HUES48 (cell line): Measurements from ENCODE around the gene MAP3K12.

Experiments used
- H3K27ac ChIP-seq: one replicate; pipeline ENCODE4 v1.7.0; 2013; ENCODE audit warnings: low read depth, low read length, inconsistent platforms
- H3K27me3 ChIP-seq: 2 replicates; pipeline ENCODE4 v1.6.1; 2013; ENCODE audit warnings: mild to moderate bottlenecking, low read length; ENCODE audit not compliant: control insufficient read depth, insufficient read depth
- H3K36me3 ChIP-seq: 2 replicates; pipeline ENCODE4 v1.6.1; 2013; ENCODE audit warnings: low read length; ENCODE audit not compliant: control insufficient read depth, insufficient read depth
- H3K4me1 ChIP-seq: 2 replicates; pipeline ENCODE4 v1.6.1; 2013; ENCODE audit warnings: mild to moderate bottlenecking, low read length; ENCODE audit not compliant: control insufficient read depth, insufficient read depth
- H3K4me3 ChIP-seq: 2 replicates; pipeline ENCODE4 v1.5.1; 2013; ENCODE audit warnings: mild to moderate bottlenecking, low read depth, low read length
- H3K9ac ChIP-seq: 2 replicates; pipeline ENCODE4 v1.6.1; 2013; ENCODE audit warnings: mild to moderate bottlenecking, low read depth, low read length, moderate library complexity
- H3K9me3 ChIP-seq: 2 replicates; pipeline ENCODE4 v1.6.1; 2013; ENCODE audit warnings: low read length; ENCODE audit not compliant: control insufficient read depth, insufficient read depth

Gene MAP3K12

DNA sequence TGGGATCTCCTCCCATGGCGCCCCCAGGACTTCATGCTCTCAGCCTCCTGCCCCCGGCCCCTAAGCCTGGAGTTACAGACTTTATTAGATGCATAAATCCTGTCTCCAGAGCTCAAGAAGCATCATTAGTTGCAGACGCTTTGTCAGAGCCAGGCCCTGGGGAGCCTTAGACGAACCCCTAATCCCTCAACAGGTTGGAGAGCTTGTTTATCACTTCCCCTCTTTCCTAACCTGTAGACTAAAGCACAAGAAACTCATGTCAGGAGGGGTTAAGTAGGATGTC lies 8.3 kb upstream of the MAP3K12 start:
- no peak overlapping the region for H3K9ac ChIP-seq
- H3K36me3 ChIP-seq = peaks cover 44% of the 10 kb centered on the region
- no peaks in the 10 kb centered on the region for H3K4me1 ChIP-seq
- no peaks in the 10 kb centered on the region for H3K27me3 ChIP-seq
- H3K9me3 ChIP-seq = no peaks in the 10 kb centered on the region
- no peak overlapping the region for H3K27ac ChIP-seq
- H3K4me3 ChIP-seq = no peak overlapping the region

DNA sequence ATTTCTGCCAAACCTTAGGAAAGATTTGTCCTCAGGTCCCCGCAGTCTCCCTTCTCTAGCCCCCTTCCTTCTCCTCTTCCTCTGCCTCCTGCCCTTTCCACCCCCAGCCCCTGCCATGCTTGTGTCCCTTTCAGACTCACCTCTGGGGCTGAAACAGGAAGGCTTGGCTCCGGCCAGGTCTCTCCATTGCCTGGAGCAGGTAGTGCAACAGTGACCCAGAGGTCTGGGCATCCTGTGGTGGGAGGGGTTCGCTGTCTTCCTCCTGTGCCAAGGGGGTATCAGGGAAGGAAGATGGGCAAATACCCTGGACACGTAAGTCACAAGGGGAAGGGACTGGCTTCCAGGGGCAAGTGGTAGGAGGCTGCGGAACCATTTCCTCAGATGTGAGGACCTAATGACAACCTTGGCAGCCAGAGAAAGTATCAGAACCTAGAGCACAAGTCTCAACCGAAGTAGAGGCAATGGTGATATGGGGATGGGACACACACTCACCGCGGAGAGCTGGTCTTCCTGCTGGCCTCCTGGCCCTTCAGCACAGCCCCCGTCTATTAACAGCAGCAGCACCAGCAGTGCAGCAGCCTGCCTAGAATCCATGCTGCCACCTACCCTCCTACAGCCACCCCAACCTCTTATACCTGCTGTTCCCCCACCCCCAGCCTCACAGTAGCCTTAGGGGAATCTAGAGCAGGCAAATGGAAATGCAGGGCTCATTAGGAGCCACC lies 7.8 kb upstream of the MAP3K12 start, which contains the start of gene NPFF:
NPFF (minus strand) TSS at position 604 of the 722 bp plus-strand sequence; CDS start at position 594, 10 bp downstream.
- Histone ChIP-seq H3K36me3 (peaks cover 40% of the 10 kb centered on the region), H3K4me1 (peaks cover 2% of the 10 kb centered on the region), H3K9ac (no peak within 1 kb of the TSS), H3K9me3 (no peaks in the 10 kb centered on the region), H3K4me3 (no peak within 1 kb of the TSS), H3K27ac (no peak within 1 kb of the TSS), H3K27me3 (no peaks in the 10 kb centered on the region)

DNA sequence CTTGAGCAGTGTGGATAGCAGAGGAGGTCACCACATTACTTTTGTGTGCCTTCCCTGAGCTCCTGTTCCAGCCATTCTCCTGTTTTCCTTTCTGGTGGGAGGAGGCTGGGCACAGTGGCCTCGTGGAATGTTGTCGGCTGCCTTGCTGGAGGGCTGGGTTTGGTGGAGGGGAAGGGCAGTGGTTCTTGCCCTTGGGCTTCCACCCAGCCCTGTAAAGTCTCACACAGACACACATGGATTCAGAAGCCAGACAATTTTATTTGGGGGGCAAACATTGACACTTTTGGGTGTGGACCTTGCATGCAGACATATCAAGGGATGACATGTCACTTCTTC lies 7.2 kb upstream of the MAP3K12 start:
- no peak overlapping the region for H3K9ac ChIP-seq
- H3K4me1 ChIP-seq = peaks cover 8% of the 10 kb centered on the region
- no peak overlapping the region for H3K27ac ChIP-seq
- H3K27me3 ChIP-seq = no peaks in the 10 kb centered on the region
- H3K4me3 ChIP-seq = no peak overlapping the region
- H3K9me3 ChIP-seq = no peaks in the 10 kb centered on the region
- peaks cover 40% of the 10 kb centered on the region for H3K36me3 ChIP-seq

DNA sequence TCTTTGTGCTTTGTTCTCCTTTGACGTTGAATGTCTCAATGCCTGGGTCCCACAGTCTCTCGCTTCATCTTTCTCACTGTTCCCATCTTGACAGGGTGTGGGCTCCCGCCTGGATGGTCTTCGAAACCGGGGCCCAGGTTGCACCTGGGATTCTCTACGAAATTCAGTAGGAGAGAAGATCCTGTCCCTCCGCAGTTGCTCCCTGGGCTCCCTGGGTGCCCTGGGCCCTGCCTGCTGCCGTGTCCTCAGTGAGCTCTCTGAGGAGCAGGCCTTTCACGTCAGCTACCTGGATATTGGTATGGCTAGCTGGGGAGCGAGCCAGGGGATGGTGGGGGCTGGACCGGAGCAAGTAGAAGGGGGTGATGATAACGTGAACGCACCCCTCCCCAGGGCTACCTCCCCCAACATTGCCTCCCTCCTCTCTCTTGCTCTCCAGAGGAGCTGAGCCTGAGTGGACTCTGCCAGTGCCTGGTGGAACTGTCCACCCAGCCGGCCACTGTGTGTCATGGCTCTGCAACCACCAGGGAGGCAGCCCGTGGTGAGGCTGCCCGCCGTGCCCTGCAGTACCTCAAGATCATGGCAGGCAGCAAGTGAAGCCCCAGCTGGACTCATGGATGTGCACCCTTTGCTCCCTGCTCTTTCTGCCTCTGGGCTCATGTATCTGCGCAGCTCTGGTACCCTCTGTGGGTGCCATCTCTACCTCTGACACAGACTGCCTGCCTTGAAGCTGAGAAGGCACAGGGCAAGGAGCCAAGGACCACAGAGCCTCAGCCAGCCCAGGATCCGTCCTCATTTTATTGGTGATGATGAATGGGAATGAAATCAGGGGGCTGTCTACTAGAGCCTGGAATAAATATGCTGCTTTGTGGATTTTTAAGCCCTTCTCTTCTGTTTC lies 6.5 kb upstream of the MAP3K12 start:
- H3K9ac ChIP-seq = no peak overlapping the region

DNA sequence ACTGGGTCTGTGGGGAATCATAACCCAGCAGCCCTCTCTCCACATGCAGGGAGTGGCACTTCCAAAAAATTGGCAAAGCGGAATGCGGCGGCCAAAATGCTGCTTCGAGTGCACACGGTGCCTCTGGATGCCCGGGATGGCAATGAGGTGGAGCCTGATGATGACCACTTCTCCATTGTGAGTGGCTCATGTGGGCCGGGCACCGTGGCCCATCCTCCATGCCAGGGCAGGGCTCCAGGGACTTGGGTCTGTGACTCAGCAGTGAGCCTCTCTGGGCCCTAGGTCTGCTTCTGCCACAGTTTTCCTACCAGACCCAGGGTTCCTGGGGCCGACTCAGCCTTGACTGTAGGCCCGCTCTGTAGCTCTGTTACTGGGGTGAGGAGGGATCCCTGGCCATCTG lies 5.8 kb upstream of the MAP3K12 start:
- Histone ChIP-seq H3K9me3 (no peaks in the 10 kb centered on the region), H3K9ac (no peak overlapping the region), H3K4me1 (peaks cover 11% of the 10 kb centered on the region), H3K36me3 (peaks cover 40% of the 10 kb centered on the region), H3K27ac (no peak overlapping the region), H3K27me3 (no peaks in the 10 kb centered on the region), H3K4me3 (no peak overlapping the region)

More for the DNA sequence above, 6.5 kb upstream of the MAP3K12 start:
- Histone ChIP-seq H3K4me3 (no peak overlapping the region), H3K27ac (no peak overlapping the region), H3K27me3 (no peaks in the 10 kb centered on the region), H3K36me3 (peaks cover 40% of the 10 kb centered on the region), H3K4me1 (peaks cover 8% of the 10 kb centered on the region), H3K9me3 (no peaks in the 10 kb centered on the region)

DNA sequence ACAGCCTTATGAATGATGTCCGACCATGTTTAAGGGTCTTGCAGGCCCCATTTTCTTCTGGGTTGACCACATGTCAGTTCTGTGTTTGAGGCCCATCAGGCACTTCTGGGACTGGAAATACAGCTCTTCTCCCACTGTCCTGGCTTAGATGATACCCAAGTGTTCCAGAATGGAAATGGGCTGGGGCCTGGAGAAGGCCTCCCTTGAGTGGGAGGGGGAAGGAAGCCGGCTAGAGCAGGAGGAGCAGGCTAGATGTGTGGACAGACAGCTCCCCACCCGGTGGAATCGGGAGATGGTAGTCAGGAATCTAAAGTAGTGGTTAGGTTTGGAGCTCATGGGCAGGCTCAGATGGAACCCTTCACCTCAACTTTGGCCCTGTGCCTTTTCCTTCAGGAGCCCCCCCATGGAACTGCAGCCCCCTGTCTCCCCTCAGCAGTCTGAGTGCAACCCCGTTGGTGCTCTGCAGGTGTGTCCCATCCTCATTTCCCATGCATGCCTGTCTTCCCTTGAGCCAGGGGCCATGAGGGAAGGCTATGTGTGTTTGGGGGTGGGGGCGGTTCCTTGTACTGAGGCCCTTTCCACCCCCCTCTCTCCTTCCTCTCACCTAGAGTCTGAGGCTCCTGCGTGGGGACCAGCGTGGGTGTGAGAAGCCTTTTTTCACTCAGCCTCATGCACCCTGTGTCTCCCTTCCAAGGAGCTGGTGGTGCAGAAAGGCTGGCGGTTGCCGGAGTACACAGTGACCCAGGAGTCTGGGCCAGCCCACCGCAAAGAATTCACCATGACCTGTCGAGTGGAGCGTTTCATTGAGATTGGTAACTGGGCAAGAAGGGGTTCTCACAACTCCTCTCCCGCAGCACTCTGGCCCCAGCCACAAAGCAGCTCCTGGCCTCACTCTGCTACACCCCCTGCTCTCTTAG lies 5.0 kb upstream of the MAP3K12 start:
- Histone ChIP-seq H3K27me3 (no peaks in the 10 kb centered on the region), H3K4me3 (no peak overlapping the region), H3K36me3 (peaks cover 40% of the 10 kb centered on the region), H3K9me3 (no peaks in the 10 kb centered on the region), H3K27ac (no peak overlapping the region), H3K4me1 (peaks cover 15% of the 10 kb centered on the region), H3K9ac (no peak overlapping the region)

DNA sequence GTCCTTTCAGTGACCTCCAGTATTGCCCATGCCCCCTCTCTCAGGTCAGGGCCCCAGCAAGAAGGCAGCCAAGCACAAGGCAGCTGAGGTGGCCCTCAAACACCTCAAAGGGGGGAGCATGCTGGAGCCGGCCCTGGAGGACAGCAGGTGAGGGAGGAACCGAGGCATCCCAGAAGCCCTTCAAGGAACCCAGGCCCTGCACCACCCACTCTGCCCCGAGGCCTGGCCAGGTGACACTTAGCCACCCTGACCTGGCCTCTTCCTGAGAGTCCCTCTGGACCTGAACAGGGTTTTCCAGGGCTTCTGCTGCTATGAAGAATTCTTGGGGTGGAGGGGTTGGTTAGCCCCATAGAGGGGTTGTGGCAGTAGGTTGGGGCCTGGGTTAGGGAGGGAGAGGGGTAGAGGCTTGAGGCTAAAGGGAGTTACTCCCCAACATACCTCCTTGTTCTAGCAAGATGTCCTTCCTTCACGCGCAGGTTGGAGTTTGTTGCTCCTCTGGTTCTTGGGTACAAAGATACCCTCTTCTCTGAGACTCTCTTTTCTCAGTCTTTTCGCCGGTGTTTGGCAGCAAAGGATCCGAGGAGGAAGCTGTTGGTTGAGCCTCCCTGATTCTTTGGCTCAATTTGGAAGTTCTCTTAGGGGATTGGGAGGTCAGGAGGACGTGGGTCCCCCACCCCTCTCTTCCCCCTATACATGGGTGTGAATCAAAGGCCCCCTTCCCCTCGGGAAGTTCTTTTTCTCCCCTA lies 3.9 kb upstream of the MAP3K12 start:
- H3K9ac ChIP-seq = no peak overlapping the region
- H3K27ac ChIP-seq = no peak overlapping the region
- peaks cover 40% of the 10 kb centered on the region for H3K36me3 ChIP-seq
- no peaks in the 10 kb centered on the region for H3K27me3 ChIP-seq
- H3K4me3 ChIP-seq = no peak overlapping the region
- H3K4me1 ChIP-seq = peaks cover 20% of the 10 kb centered on the region
- H3K9me3 ChIP-seq = no peaks in the 10 kb centered on the region

DNA sequence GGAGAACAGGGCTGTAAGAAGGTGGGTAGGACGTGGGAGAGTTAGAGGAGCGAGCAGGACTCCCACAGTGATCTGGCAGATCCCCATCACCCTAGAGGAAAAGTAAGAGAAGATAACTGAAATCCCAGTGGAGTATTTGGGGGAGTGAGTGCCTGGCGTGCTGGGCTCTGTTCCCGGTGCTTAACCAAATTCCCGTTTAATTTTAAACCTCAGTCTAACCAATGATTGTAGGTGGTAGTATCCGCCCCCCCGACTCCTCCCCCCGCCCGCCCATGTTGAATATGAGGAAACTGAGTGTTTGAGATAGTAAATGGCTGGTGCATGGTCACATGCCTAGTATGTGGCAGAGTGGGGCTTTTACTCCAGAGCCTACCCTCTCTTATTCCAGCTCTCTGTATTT lies 3.1 kb upstream of the MAP3K12 start:
- Histone ChIP-seq H3K36me3 (peaks cover 40% of the 10 kb centered on the region), H3K4me3 (peak overlapping the region; percentile 85; the same call in 1 of the 2 replicates), H3K9me3 (no peaks in the 10 kb centered on the region), H3K4me1 (peaks cover 27% of the 10 kb centered on the region), H3K9ac (no peak overlapping the region), H3K27ac (no peak overlapping the region), H3K27me3 (no peaks in the 10 kb centered on the region)

DNA sequence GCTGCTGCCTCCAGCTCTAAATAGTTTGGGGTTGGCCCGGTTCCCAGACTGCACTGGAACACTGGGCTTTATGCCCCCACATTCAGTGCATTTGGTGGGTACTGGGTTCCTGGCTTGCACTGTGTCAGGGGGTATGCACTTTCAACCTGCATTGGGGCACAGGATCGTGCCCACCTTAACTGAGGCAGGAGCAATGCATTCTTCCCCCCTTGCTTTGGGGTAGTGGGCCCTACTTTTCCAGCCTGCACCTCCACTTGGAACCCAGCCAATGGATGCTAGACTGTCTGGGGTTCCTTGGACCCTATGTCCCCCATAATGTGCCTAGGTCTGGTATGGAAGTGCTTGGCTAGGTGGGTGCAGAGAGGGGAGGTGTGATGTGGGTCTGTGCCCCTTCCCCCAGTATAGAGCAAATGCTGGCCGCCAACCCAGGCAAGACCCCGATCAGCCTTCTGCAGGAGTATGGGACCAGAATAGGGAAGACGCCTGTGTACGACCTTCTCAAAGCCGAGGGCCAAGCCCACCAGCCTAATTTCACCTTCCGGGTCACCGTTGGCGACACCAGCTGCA lies 2.4 kb upstream of the MAP3K12 start:
- Histone ChIP-seq H3K4me1 (peaks cover 29% of the 10 kb centered on the region), H3K9ac (peak overlapping the region; percentile 95), H3K9me3 (no peaks in the 10 kb centered on the region), H3K27me3 (no peaks in the 10 kb centered on the region), H3K27ac (peak overlapping the region; percentile 99), H3K36me3 (peaks cover 33% of the 10 kb centered on the region), H3K4me3 (peak overlapping the region; percentile 85)
